ENCODE data around the gene NTN4.
A peak's percentile ranks its signal among the peaks of the same experiment; 100 is the strongest.
"Not testable (repeated sequence)": the region's sequence is repeated elsewhere in the genome, so short reads cannot be mapped to it uniquely, and the experiment has no call there.

The NTN4 gene

GRCh38 chr12:95623554-95624170, 166.9 kb downstream of the NTN4 start:
- peak; percentile 80 for DNase-seq (ENCODE audit: low spot score)

DNA sequence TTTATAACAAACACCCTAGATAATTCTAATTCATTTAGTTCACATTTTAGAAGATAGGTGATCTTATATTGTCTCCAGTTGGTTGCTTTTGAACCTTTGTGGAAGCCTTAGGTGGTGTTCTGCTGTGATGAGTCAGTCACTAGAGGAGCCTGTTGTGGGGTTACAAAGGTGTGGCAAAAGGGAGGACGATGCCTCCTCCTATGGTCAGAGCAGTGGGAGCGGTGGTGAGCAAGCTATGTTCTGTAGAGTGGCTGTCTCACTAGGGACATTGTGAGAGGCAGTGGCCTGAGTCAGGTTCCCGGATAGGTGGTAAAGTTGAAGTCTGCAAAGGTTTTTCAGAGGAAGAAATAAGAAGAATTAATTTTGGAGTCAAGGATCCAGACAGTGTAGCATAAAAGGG, 167.7 kb downstream of the NTN4 start:
- DNase-seq (ENCODE audit: low spot score) = no peak

DNA sequence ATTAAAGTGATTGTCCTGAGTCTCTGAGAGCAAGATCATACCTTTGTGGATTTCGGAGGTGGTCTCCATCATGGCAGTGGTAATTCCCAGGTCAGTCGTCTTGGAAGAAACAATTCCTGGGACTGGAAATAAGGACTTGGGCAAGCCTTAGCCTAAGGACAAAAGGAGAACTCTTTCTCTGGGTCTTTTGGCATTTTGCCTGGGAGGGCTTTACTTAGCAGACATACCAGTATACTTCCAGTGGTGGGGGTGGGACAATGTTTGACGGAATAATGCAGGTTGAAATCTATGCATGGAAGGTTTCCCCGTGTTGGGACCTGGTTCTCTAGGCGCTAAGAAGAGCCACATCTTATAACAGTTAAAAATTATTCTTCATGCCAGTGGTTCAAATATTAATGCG, 168.8 kb downstream of the NTN4 start:
- DNase-seq (ENCODE audit: low spot score) = no peak

DNA sequence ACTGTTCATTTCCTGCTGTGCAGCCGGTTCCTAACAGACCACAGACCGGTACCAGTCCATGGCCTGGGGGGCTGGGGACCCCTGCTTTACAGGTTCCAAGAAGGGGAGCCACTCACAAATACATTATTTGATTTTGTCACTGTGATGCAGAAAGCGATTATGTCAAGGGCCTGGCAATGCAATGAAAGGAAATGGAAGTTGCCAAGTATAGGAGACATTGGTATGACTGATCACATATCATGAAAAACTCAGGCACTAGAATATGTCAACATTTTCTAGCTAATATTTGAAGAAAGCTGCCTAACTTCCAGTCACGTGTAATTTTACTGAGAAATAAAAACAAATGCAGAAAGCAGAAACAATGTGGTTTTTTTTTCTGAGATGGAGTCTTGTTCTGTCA, 170.4 kb downstream of the NTN4 start:
- no peak for DNase-seq (ENCODE audit: low spot score)

DNA sequence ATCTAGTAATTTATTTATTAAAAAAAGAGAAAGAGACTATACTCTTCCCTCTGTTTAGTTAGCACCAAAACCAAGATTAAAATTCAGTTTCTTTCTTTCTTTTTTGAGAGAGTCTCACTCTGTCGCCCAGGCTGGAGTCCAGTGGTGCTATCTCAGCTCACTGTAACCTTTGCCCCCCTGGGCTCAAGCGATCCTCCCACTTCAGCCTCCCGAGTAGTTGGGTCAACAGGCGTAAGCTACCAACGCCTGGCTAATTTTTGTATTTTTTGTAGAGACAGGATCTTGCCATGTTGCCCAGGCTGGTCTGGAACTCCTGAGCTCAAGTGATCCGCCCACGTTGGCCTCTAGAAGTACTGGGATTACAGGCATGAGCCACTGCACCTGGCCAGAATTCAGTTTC, 174.1 kb downstream of the NTN4 start:
- DNase-seq (ENCODE audit: low spot score) = not testable (repeated sequence)

- DNase-seq (ENCODE audit: low spot score) = no peak
These were observed 174.8 kb downstream of the NTN4 start for GRCh38 chr12:95615749-95616148.

- no peak for DNase-seq (ENCODE audit: low spot score)
These were observed 176.1 kb downstream of the NTN4 start for GRCh38 chr12:95614390-95614982.

GRCh38 chr12:95613021-95613420, 177.5 kb downstream of the NTN4 start:
- no peak for DNase-seq (ENCODE audit: low spot score)

DNA sequence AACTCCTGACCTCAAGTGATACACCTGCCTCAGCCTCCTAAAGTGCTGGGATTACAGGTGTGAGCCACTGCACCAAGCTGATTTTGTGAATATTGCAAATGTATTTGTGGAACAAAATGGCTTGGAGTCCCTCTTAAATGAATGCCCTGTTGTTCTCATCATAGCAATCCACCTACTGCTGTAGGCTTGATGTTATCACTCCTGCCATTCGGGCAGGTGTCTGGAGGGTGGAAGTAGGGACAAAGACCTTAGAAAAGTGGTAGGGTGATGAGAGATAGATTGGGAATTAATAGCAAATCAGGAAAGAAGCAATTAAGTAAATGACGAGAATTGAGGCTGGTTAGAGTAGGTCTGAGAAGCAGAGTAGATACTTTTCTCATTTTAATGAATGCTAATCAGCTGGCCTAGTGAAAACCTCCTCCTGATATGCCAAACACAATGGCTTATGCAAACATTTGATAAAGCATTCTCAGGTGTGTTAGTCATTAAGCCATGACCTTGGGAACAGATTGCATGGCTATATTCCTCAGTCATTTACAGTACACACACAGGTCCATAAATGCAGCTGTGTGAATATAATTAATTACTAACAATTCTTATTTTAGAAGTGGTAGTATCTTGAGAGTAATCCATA, 178.8 kb downstream of the NTN4 start:
- DNase-seq (ENCODE audit: low spot score) = no peak

- DNase-seq (ENCODE audit: low spot score) = peak; percentile 33
These were observed 182.1 kb downstream of the NTN4 start for GRCh38 chr12:95608252-95609033.

Measured in AG08396 (cell line).